Measurements from ENCODE around the gene TOX2.

TOX2 gene

GRCh38 chr20:44075191-44075949, 160.7 kb downstream of the TOX2 start:
- no peak overlapping the region for H2AFZ ChIP-seq (ENCODE audit: low read depth, low read length)
- no peak for TF ChIP-seq EZH2phosphoT487 (IDR thresholded peaks at IDR 0.05; ENCODE audit: low read depth)
- TF ChIP-seq CTCF (IDR thresholded peaks at IDR 0.05; ENCODE audit: low read depth, low read length), result no peak
- no peak overlapping the region for H3K4me2 ChIP-seq (ENCODE audit: low read length)

GRCh38 chr20:44075950-44076232, 161.2 kb downstream of the TOX2 start:
- no peak overlapping the region for H2AFZ ChIP-seq (ENCODE audit: low read depth, low read length)
- H3K9ac ChIP-seq (ENCODE audit: low read length), result no peak overlapping the region
- peaks cover 19% of the 10 kb centered on the region for H3K36me3 ChIP-seq (replicated peaks; ENCODE audit: low read depth, low read length)
- H3K27ac ChIP-seq (ENCODE audit: low read length), result no peak overlapping the region
- no peaks in the 10 kb centered on the region for H3K9me3 ChIP-seq (ENCODE audit: insufficient read depth, low read length)
- no peak overlapping the region for H3K4me3 ChIP-seq (ENCODE audit: low read length)
- no peaks in the 10 kb centered on the region for H3K27me3 ChIP-seq (ENCODE audit: low read depth, low read length)
- H3K79me2 ChIP-seq (ENCODE audit: low read length), result no peaks in the 10 kb centered on the region
- peaks cover 12% of the 10 kb centered on the region for H3K4me1 ChIP-seq (ENCODE audit: low read length)
- no peak for TF ChIP-seq CTCF (IDR thresholded peaks at IDR 0.05; ENCODE audit: low read depth, low read length)
- TF ChIP-seq EZH2phosphoT487 (IDR thresholded peaks at IDR 0.05; ENCODE audit: low read depth), result no peak
- no peaks in the 10 kb centered on the region for H4K20me1 ChIP-seq (ENCODE audit: insufficient read depth, low read length)
- no peak overlapping the region for H3K4me2 ChIP-seq (ENCODE audit: low read length)

More at GRCh38 chr20:44075191-44075949, 160.7 kb downstream of the TOX2 start:
- H3K36me3 ChIP-seq (replicated peaks; ENCODE audit: low read depth, low read length), result peaks cover 25% of the 10 kb centered on the region
- no peaks in the 10 kb centered on the region for H4K20me1 ChIP-seq (ENCODE audit: insufficient read depth, low read length)
- H3K4me1 ChIP-seq (ENCODE audit: low read length), result peaks cover 7% of the 10 kb centered on the region
- no peak overlapping the region for H3K4me3 ChIP-seq (ENCODE audit: low read length)
- H3K9ac ChIP-seq (ENCODE audit: low read length), result no peak overlapping the region
- no peaks in the 10 kb centered on the region for H3K27me3 ChIP-seq (ENCODE audit: low read depth, low read length)
- no peaks in the 10 kb centered on the region for H3K9me3 ChIP-seq (ENCODE audit: insufficient read depth, low read length)
- no peak overlapping the region for H3K27ac ChIP-seq (ENCODE audit: low read length)
- no peaks in the 10 kb centered on the region for H3K79me2 ChIP-seq (ENCODE audit: low read length)

GRCh38 chr20:44079291-44079690, 164.6 kb downstream of the TOX2 start:
- H3K4me2 ChIP-seq (ENCODE audit: low read length), result no peak overlapping the region
- no peaks in the 10 kb centered on the region for H3K9me3 ChIP-seq (ENCODE audit: insufficient read depth, low read length)
- H3K27me3 ChIP-seq (ENCODE audit: low read depth, low read length), result no peaks in the 10 kb centered on the region
- H3K4me3 ChIP-seq (ENCODE audit: low read length), result no peak overlapping the region
- TF ChIP-seq CTCF (IDR thresholded peaks at IDR 0.05; ENCODE audit: low read depth, low read length), result no peak
- no peak for TF ChIP-seq EZH2phosphoT487 (IDR thresholded peaks at IDR 0.05; ENCODE audit: low read depth)
- no peak overlapping the region for H3K27ac ChIP-seq (ENCODE audit: low read length)
- H3K4me1 ChIP-seq (ENCODE audit: low read length), result peaks cover 18% of the 10 kb centered on the region
- no peak overlapping the region for H3K9ac ChIP-seq (ENCODE audit: low read length)
- peaks cover 9% of the 10 kb centered on the region for H3K36me3 ChIP-seq (replicated peaks; ENCODE audit: low read depth, low read length)
- H2AFZ ChIP-seq (ENCODE audit: low read depth, low read length), result no peak overlapping the region
- no peaks in the 10 kb centered on the region for H3K79me2 ChIP-seq (ENCODE audit: low read length)
- H4K20me1 ChIP-seq (ENCODE audit: insufficient read depth, low read length), result no peaks in the 10 kb centered on the region

GRCh38 chr20:44080064-44080463, 165.4 kb downstream of the TOX2 start:
- H3K36me3 ChIP-seq (replicated peaks; ENCODE audit: low read depth, low read length), result peaks cover 4% of the 10 kb centered on the region
- no peak overlapping the region for H2AFZ ChIP-seq (ENCODE audit: low read depth, low read length)
- H3K9me3 ChIP-seq (ENCODE audit: insufficient read depth, low read length), result no peaks in the 10 kb centered on the region
- H3K27me3 ChIP-seq (ENCODE audit: low read depth, low read length), result no peaks in the 10 kb centered on the region
- no peaks in the 10 kb centered on the region for H3K79me2 ChIP-seq (ENCODE audit: low read length)
- no peaks in the 10 kb centered on the region for H4K20me1 ChIP-seq (ENCODE audit: insufficient read depth, low read length)
- peak overlapping the region; percentile 5 for H3K9ac ChIP-seq (ENCODE audit: low read length)
- H3K4me2 ChIP-seq (ENCODE audit: low read length), result peak overlapping the region; percentile 10
- no peak for TF ChIP-seq CTCF (IDR thresholded peaks at IDR 0.05; ENCODE audit: low read depth, low read length)
- no peak for TF ChIP-seq EZH2phosphoT487 (IDR thresholded peaks at IDR 0.05; ENCODE audit: low read depth)
- no peak overlapping the region for H3K4me3 ChIP-seq (ENCODE audit: low read length)
- peaks cover 18% of the 10 kb centered on the region for H3K4me1 ChIP-seq (ENCODE audit: low read length)
- no peak overlapping the region for H3K27ac ChIP-seq (ENCODE audit: low read length)
